Activated CD4-positive, alpha-beta T cell treated with anti-CD3 and anti-CD28 coated beads, Interleukin-2, amount 50 U/mL, for 24 hours (primary cell): Measurements from ENCODE around the gene POLR3B.

Experiments
- DNase-seq, 2 donors: peaks; one replicate each; pipeline ENCODE4 v3.0.0-alpha.2; 2020; ENCODE audit warnings: low read depth in 1 of 2, low spot score in 1 of 2

POLR3B gene

DNA sequence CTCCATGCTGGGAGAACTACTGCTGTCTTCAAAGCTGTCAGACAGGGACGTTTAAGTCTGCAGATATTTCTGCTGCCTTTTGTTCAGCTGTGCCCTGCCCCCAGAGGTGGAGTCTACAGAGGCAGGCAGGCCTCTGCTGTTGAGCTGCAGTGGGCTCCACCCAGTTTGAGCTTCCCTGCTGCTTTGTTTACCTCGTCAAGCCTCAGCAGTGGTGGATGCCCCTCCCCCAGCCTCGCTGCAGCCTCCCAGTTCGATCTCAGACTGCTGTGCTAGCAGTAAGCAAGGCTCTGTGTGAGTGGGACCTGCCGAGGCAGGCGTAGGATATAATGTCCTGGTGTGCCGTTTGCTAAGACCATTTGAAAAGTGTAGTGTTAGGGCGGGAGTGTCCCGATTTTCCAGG lies 193.9 kb downstream of the POLR3B start:
- no peak for DNase-seq

DNA sequence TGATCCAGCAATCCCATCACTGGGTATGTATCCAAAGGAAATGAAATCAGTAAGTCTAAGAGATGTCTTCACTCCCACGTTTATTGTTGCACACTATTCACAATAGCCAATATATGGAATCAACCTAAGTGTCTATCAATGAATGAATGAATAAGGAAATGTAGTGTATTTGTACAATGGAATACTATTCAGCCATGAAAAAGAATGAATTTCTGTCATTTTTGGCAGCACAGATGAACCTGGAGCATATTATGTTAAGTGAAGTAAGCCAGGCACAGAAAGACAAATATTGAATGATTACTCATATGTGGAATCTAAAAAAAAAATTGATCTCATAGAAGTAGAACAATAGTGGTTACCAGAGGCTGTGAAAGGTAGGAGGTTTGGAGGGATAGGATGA lies 194.7 kb downstream of the POLR3B start:
- DNase-seq: no peak
